SK-N-MC (cell line): ENCODE data around the gene KRT6B.

ENCODE experiments used
- EZH2 ChIP-seq: fragments of 200-600 bp; sonication (generic); IDR thresholded peaks from one replicate; pipeline ENCODE4 v1.6.1; 2017; ENCODE audit warnings: antibody characterized with exemption
- POLR2AphosphoS5 ChIP-seq: IDR thresholded peaks from 2 replicates; pipeline ENCODE4 v1.6.1; 2012; ENCODE audit warnings: mild to moderate bottlenecking, low read depth, low read length, borderline replicate concordance

DNA sequence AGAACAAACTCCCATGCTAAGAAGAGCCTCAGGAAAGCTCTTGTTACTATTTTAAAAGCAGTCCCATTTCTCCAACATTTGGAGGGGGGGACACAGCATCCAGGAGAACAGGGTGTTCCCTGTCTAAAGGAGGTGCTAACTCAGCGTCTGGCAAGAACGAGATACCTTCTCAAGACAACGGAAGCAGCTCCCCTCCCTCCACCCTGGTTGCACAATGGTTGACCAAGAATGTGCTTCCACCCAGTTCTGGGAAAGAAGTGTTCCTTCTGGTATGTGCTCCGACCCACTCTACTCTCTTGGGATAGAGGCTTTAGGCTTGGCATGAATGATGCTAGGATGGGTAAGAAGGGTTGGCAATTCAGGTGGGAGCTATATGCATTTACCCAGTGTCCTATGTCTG lies 42.6 kb upstream of the KRT6B start:
- TF ChIP-seq EZH2 (no peak), POLR2AphosphoS5 (no peak)
